NCI-H146 (cell line): ENCODE results near the gene PRKN.

Source experiments
- DNase-seq: peaks from one replicate; lab custom pipeline; 2025; lab: John Stamatoyannopoulos, UW

The PRKN gene

GRCh38 chr6:162618448-162619002, 109.0 kb downstream of the PRKN start:
- no peak for DNase-seq

GRCh38 chr6:162615016-162615705, 112.4 kb downstream of the PRKN start:
- no peak for DNase-seq

- no peak for DNase-seq
Measured at GRCh38 chr6:162613310-162613709, 114.3 kb downstream of the PRKN start.

DNA sequence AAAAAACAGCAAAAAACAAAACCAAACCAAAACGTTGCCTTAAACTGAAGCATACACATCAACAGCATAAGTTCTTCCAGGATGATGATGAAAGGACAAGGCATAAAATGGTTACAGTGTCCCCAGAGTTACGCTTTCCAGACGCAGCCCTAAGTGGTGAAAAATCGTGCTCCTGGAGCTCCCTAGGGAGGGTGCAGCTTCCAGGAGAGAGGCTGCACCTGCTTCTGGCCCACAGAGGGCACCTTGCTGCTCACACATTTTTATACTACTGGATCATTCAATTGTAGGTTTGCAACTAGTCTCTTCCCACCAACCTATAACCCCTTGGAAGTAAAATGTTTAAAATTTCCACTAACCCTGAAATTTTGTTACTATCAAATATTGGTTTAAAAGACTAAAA, 115.0 kb downstream of the PRKN start:
- peak; percentile 13 for DNase-seq

DNA sequence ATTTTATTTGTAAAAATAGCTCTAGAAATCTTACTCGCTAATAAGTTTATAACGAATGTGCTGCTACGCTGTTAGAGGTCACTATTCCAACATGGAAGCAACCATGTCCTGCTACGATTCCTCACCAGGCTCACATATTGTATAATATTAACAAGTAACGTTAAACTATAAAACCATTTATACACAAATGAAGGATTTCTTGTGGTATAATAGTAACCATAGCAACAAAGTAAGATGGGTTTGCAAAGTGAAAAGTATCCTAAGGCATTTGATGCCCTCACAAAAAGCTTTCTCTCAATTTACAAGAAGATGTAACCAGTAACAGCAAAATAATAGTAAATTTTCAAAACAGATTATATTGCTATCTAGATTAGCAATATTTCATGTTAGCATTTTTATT, 117.2 kb downstream of the PRKN start:
- no peak for DNase-seq

- DNase-seq, result no peak
Measured at GRCh38 chr6:162605881-162606280, 121.7 kb downstream of the PRKN start.

DNA sequence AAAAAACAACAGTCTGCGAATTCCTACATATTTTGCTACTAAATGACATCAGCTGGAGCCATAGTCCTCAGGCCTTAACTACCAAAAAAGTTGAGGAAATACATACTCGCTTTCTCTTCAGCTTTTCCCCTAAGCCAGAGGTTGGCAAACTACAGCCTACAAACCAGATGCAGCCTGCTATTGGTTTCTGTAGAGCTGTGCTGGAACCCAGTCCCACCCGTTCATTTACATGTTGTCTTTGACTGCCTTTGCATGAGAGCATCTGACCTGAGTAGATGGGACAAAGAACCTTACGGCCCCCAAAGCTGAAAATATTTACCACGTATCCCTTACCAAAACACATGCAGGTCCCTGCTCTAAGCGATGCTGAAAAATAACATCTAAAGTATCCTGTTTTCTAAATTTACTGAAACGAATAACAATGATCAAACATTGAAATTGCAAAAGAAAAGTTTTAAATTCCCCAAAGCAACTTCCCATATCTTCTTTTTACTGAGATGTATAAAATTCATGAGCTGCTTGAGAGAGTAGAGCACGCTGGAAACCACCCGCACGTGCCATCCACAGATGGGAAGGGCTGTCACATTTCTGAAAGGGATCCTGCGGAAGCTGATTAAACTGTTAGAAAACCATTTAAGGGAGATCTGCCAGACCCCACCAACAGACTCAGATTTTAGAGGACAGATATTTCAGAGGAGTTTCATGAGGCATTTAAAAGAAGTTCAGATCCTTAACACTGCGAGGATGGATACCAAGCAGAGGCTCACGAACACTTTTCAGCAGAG, 124.1 kb downstream of the PRKN start:
- DNase-seq, result peak; percentile 65

DNA sequence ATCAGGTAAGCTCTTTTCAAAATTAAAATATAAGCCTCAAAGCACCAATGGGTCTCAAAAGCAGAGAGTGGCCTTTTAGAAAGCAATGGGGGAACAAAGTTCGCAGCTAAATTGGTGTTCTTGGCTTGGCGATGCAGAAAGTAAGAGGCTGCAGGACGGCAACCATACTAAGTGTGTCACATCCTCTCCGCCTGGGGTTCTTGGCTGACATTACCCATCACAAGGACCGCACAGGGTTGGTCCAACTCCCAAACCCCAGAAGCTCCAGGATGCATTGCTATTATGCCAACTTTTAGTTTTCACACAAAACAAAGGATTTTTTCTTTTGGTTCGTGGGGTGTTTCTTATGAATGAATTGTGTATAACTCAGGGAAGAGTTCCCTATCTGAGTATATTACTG, 124.8 kb downstream of the PRKN start:
- DNase-seq, result no peak

- DNase-seq, result peak; percentile 29
Measured at GRCh38 chr6:162596676-162597075, 130.9 kb downstream of the PRKN start.

- DNase-seq, result no peak
Measured at GRCh38 chr6:162591517-162591916, 136.0 kb downstream of the PRKN start.

DNA sequence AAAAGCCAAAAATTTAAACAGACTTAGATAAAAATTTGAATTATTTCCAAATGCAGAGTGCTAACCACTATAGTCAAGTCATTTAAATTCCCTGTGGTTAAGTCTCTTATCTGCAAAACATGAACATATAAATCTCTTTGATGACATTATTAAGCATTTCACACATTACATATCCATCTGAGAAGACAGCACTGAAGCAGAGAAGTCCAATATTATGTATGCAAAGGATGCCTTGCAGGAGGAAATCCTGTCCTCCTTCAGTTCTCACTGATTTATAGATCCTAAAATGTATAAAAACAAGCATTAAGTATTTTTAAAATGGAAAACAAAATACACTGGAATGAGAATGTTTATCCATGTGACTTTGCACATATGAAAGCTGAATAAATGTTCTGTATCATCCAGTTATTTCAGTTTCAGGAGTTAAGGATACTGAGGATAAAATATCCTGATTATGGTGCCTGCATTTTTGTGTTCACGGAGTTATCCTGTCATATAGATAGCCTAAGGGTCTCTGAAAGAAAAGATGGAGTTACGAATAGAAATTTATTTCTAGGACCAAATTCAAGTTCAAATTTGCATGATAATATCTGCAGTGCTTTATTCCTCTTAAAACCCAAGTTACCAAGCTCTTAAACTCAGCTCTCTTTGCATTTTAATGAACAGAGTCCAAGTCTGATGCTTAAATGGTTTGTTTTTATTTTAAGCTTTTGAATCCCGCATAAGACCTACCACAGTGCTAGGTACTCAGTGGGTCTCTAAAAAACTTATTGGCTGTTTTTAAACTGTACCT, 145.4 kb downstream of the PRKN start:
- no peak for DNase-seq

DNA sequence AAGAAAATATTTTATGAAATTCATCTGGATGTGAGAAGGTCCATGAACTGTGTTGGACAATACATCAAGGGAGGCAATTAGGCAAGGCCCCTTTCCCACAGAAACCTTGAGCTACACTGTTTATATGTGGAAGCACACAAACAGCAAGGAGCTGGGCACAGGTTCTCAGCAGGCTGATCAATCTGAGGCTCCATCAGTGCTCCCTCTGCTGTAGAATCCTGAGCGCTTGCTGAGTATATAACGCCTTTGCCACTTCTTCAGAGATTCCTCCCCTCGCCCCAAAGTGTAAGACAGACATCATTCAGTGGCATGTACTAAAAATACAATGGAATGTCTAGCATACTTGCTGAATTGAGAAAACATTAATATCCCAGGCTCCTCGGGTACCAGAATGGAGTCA, 146.9 kb downstream of the PRKN start:
- DNase-seq, result no peak

DNA sequence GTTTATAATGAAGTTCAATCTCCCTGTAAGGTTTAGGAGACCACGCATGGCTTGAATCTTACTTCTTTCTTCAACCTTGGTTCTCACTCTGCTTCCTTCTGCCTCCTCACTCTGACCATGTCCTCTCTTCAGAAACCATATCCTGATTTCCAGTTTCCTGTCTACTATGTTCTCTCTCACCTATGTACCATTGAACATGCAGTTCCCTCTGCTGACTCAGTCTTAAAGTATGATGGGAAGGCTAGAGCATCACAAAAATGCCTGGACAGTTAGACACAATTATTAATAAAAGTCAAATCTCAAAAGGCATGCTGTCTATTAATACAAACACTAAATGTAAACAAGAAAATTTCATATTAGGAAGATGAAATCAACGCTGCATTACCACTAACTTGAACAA, 151.6 kb downstream of the PRKN start:
- no peak for DNase-seq

DNA sequence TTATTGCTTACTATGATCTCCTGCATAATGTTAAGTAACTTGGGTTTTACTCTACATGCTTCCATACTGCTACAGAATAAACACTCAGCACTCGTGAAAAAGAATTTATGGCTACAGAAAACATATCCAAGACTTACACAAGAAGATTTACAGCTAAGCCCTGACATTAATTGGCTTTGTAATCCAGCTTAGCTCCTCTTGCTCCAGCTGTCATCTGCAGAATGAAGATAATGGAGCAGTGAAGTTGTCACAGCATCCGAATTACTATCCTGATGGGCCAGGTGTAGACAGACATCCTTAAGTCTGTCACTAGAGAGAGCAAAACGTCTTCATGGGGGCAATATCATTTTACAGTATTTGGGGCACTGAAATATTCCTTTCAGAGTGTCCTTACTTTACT, 155.3 kb downstream of the PRKN start:
- DNase-seq, result no peak

DNA sequence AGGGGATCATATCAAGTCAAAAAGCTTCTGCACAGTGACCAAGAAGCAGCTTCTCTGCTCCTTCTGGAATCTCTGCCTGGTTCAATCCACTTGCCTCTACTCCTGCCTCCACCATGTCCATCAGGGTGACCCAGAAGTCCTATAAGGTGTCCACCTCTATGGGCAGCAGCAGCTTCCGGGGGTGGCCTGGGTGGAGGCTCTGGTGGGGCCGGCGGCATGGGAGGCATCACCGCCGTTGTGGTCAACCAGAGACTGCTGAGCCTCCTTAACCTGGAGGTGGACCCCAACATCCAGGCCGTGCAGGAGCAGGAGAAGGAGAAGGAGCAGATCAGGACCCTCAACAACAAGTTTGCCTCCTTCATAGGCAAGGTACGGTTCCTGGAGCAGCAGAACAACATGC, 159.3 kb downstream of the PRKN start:
- no peak for DNase-seq

GRCh38 chr6:162562041-162562440, 165.5 kb downstream of the PRKN start:
- DNase-seq, result no peak

DNA sequence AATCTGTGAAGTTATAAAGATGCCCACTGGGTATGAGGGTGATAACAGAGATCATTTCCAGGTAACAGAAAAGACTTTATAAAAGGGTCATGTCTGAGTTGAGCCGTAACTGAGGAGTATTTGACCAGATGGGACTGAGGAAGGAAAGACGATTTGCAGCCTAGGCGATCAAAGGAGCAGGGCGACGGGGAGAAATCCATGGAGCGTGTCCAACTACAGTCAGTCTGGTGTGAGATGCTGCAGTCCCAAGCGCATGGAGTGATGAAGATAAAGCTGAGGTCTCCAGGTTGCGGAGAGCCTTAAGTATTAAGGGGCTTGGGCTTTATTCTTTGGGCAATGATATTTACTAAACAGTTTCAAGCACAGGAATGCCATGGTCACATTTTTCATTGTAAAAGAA, 166.7 kb downstream of the PRKN start:
- DNase-seq, result no peak

DNA sequence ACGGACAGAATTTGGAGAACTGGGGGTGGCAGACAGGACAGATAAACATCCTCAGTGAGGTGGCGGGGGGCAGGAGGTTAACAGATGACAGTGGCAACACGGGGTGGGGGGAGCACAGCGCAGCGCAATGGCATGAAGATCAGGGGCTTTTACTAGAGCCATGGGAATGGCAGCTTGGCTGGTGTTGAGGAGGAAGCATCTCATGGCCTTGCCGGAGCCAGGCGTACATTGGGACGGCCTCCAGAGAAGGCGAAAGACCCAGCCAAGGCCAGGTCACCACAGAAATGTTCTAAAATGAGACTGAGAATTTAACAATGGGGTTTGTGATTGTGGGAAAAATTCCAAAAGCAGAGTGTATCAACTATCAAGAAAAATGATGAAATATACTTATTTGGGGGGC, 173.0 kb downstream of the PRKN start:
- DNase-seq, result no peak

GRCh38 chr6:162546905-162547304, 180.7 kb downstream of the PRKN start:
- DNase-seq, result no peak

DNA sequence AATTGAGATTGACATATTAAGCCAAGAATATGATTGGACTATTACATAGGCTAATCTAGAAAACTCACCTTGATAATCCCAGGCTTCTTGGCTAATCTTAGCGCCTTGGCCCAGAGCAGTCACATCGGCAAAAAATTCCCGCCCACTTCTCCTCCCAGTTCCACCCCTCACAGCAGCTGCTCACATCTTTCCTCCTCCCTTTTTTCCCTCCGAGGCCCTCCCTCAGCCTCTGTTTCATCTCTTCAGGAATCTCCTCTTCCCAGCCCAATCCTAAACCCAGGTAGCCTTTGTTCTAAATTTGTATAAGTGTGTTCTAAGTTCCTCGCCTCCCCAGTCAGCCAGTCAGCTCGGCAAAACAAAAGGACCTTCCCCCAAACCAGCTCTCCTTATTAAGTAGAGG, 184.3 kb downstream of the PRKN start:
- DNase-seq, result no peak

- DNase-seq, result no peak
Measured at GRCh38 chr6:162541019-162541601, 186.5 kb downstream of the PRKN start.

- peak; percentile 24 for DNase-seq
Measured at GRCh38 chr6:162539321-162539720, 188.2 kb downstream of the PRKN start.
